Measurements from ENCODE around the gene HDAC7.

DNA sequence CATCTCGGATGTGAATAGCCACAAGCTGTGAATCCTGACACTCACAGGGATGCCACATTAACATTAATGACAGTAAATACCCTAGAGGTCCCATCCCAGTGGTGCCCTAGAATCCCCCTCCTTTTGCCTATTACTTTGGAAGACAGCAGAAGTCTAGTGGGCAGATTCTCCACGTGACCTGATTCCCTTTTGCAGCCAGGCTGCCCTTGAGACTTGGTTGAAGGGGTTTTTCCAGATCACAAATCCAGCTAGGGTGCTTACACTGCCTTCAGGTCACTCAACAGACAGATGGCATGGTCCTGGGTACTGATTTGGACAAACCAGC, 8.7 kb downstream of the HDAC7 start:
- TF ChIP-seq CSRNP3 (CRISPR knock-in tag; IDR thresholded peaks at IDR 0.05) (no peak), CSDC2 (CRISPR knock-in tag; IDR thresholded peaks at IDR 0.05) (no peak), TOX (CRISPR knock-in tag; IDR thresholded peaks at IDR 0.05; ENCODE audit: borderline replicate concordance) (no peak), OSR1 (CRISPR knock-in tag; IDR thresholded peaks at IDR 0.05) (no peak), ARNTL (CRISPR knock-in tag; IDR thresholded peaks at IDR 0.05; ENCODE audit: borderline replicate concordance, low read depth) (no peak), ZC3H10 (CRISPR knock-in tag; IDR thresholded peaks at IDR 0.05) (no peak), SNAI2 (CRISPR knock-in tag; IDR thresholded peaks at IDR 0.05) (no peak), PATZ1 (CRISPR knock-in tag; IDR thresholded peaks at IDR 0.05; ENCODE audit: borderline replicate concordance) (no peak), CREB5 (CRISPR knock-in tag; IDR thresholded peaks at IDR 0.05; ENCODE audit: low read depth) (no peak), ESRRG (CRISPR knock-in tag; IDR thresholded peaks at IDR 0.05) (no peak), PPARA (CRISPR knock-in tag; IDR thresholded peaks at IDR 0.05; ENCODE audit: borderline replicate concordance) (no peak), ZFP3 (CRISPR knock-in tag; IDR thresholded peaks at IDR 0.05) (no peak), RARB (CRISPR knock-in tag; IDR thresholded peaks at IDR 0.05) (no peak)
- TF ChIP-seq, protein P1, sequence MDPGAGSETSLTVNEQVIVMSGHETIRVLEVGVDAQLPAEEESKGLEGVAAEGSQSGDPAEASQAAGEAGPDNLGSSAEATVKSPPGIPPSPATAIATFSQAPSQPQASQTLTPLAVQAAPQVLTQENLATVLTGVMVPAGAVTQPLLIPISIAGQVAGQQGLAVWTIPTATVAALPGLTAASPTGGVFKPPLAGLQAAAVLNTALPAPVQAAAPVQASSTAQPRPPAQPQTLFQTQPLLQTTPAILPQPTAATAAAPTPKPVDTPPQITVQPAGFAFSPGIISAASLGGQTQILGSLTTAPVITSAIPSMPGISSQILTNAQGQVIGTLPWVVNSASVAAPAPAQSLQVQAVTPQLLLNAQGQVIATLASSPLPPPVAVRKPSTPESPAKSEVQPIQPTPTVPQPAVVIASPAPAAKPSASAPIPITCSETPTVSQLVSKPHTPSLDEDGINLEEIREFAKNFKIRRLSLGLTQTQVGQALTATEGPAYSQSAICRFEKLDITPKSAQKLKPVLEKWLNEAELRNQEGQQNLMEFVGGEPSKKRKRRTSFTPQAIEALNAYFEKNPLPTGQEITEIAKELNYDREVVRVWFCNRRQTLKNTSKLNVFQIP (CRISPR knock-in tag; IDR thresholded peaks at IDR 0.05; ENCODE audit: borderline replicate concordance, low read depth) = no peak
